NCI-H82 (cell line): ENCODE measurements around the gene CTSW.

Source experiments
- DNase-seq: peaks from one replicate; lab custom pipeline; 2025; lab: John Stamatoyannopoulos, UW

Gene CTSW

GRCh38 chr11:65867284-65868071 is 12.2 kb upstream of the CTSW start:
- no peak for DNase-seq

GRCh38 chr11:65868076-65868667 is 11.5 kb upstream of the CTSW start:
- peak; percentile 51 for DNase-seq

DNA sequence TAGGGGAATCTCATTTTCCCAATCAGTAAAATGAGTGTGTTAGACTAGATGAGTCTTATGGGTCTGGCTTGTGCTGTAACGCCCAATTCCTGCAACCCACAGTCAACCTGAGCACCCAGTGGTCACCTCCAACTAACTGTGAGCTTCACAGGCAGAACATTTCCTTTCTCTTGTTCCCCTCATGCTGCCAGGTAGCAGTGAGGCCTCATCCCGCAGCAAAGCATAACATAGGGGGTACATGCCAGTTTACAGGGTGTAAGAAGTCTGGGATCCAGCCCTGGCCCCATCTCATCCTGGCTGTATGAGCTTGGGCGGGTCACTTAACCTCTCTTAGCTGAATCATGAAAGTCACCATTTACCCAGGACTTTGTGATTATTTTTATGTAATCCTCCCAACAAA is 10.7 kb upstream of the CTSW start:
- DNase-seq = no peak

DNA sequence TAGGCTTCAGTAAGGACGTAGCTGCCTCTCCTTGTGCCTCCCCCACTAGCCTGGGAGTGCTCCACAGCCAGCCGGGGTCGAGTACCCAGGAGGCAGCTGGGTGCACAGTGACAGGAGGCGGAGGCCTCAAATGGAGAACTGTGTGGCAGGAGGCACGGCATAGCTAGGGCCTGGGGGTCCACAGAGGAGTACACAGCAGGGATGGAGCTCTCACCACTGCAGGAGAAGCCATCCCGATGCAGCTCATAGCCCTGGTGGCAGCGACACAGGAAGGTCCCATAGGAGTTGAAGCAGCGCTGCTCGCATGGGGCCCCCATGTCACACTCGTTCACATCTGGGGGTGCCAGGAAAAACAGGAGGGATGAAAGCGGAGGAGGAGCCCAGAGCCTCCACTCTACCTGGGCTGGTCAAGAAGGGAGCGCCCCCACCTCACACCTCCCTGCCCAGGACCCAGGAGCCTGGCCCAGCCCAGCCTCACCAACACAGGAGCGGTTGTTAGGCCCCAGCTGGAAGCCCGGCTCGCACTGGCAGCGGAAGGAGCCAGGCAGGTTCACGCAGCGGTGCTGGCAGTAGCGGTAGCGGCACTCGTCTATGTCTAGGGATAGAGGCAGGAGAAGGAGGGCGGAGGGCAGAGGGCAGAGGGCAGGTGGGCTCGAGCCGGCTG is 9.9 kb upstream of the CTSW start:
- no peak for DNase-seq

DNA sequence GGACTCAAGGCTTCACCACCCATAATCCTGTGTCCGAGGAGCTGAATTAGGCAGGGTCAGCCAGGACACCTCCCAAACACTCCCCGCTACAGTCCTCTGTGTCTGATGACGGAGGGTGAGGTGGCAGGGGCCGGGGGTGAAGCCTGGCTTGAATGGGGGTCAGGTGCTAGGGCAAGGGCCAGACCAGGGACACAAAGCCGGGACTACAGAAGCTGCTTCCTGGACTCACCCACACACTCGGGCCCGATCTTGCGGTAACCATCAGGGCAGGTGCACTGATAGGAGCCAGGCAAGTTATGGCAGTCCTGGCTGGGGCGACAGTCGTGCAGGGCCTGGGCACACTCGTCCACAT is 9.4 kb upstream of the CTSW start:
- no peak for DNase-seq

DNA sequence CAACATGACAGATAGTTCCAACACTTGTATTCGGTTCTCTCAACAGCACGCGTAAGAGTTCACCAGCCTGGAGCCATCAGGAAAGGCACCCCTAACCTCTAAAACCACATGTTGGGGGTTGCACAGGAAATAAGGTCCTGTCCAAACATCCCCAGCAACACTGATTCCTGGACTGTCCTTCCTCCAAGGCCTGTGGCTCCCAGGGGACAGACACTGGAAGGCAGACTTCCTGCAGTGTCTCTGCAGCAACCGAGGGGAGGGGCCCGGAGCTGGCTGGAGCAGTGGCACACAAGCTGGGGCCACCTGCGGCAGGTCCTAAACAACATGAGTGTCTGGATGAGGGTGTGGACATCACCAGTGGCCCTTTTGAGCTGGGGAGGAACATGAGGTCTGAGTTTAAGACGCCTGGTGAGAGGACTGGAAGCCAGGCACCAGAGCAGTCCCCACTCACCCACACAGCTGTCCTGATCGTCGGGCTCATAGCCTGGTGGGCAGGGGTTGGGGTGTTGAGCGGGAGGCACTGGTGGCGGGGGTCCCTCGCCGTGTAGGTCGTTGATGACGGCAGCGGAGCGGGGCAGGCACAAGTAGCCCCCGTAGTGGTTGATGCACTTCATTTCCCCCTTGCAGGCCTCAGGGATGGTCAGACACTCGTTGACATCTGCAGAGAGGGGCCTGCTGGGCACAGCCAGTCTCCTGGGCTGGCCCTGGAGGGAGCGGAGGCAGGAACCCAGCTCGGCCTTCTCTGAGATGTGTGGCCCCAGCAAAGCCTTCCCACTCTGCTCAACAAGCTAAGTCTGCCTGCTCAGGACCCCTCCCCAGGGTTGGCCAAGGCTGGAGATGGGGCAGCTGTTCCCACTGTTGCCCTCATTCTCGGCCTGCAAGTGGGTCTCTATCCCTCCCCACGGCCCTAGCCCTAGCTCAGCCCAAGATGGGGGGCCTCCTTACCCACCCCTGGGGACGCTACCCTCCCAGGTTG is 8.6 kb upstream of the CTSW start:
- DNase-seq = no peak

DNA sequence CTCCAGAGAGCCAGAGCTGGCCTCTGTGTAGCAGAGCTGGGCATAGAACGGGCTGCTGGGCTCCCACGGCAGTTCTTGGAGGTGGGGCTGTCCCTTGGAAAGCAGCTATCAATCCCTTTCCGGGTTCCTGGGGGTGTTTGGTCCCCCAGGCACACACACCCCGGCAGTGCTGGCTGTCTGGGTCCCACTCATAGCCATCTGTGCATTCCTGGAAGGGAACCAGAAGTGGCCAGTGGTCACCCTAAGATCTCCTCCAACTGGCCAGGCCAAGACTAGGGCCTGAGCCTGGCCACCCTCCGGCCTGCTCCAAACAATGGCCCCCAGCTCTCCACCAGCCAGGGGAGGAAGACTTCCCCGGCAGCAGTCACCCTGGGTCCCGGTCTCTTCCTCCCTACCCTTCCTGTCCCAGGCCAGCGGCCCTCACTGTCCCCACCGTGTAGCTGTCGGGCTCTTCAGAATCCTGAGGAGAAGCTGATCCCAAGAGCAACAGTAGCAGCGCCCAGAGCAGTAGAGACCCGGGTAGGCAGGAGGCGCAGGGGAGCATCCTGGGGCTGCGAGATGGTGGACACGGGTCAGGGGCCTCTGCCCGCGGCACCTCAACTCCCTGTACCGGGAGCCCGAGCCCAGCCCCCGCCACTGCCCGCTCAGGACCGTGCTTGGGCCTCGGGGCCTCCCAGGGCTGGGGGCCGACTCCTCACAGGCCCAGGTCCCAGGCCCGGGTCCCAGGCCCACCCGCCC is 7.7 kb upstream of the CTSW start:
- DNase-seq = no peak

DNA sequence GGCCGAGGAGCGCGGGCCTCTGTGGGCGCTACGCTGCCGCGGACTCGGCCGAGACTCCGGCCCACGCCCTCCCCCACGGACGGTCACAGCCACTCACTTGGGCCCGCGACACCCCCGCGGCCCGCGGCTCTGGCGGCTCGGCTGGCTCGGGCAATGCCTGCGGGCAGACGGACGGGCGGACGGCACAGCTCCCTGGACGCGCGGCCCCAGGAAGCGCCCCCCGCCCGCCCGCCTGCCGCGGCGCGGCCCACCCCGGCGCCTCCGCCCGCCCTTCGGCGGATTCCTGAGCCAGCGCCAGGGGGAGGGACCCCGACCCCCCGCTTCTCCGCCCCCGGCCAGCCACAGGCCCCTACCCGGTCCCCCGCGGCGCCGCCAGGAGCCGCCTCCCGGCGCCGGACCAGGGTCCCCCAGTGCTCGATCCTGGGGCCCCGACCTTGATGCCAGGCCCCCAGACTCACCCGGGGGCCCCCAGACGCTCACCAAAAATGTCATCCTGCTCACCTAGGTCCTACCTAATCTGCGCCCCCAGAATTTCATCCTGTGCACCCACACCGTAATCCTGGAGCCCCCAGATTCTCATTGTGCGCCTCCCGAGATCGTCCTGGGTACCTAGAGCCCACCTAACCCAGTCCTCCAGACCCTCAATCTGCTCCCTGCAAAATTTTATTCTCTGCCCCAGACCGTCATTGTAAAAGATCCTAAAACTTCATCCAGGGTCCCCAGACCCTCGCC is 6.9 kb upstream of the CTSW start, which contains the start of gene EFEMP2:
EFEMP2 (minus strand) TSS at position 215 of the 732 bp plus-strand sequence. CDS start 446 bp downstream, outside the sequence.
- no peak for DNase-seq

DNA sequence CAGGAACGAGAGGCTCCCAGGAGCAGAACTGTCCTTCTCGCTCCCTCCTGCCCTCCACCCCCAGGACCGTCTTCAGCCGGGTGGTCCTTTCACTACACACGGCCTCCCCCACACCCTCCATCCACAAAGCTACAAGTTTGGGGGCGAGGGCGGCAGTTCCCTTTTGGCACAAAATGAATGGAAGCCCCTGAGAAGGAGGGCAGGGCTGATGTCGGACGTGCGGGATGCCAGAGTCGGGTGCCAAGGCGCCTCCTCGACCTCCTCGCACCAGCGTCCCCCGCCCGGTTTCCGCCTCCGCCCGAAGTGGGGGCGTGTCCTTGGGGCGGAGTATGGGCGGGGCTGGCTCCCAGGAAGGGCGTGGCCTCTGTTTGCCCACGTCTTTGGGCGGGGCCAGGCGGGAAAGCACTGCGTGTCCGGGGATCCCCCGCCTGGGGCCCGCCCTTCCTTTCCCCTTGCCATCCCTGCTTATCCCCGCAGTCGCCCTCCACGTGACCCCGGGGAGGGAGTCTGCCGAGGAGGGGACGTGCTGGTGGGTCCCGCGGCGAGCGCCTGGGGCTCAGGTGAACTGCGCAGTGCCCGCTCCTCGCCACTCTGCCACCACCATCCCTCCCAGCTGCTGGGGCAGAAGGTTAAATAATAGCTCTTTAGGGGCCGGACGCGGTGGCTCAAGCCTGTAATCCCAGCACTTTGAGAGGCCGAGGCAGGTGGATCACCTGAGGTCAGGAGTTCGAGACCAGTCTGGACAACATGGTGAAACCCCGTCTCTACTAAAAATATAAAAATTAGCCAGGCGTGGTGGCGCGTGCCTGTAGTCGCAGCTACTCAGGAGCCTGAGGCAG is 6.1 kb upstream of the CTSW start:
- DNase-seq = peak; percentile 95

- no peak for DNase-seq
Observed at GRCh38 chr11:65880027-65880426, 390 bp downstream of the CTSW start.

DNA sequence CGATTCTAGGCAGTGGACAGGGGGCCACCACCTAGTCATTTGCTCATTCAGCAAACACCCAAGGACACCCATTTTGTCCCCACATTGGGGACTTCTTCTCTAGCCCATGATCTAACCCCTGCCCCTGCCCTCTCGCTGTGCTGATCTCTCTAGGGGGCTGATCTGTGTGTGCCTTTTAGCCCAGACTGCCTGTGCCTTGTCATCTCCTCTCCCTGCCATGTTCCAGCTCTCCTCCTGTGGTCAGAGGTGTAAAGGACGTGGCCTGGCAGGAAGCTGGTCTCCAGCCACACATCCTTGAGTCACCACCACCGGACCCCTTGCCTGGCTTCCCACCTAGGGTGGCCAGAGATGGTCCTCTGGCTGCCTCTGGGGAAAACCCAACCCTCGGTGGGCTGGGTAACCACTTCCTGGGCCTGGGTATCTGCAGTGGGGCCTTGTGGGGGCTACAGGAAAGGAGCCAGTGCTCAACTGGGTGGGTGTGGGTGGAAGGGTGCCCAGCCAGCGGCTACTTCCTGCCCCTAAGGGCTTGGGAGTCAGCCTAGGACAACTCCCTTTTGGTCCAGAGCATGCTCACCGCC is 1.3 kb downstream of the CTSW start:
- DNase-seq = no peak

GRCh38 chr11:65882120-65883057 is 2.8 kb downstream of the CTSW start:
- no peak for DNase-seq

DNA sequence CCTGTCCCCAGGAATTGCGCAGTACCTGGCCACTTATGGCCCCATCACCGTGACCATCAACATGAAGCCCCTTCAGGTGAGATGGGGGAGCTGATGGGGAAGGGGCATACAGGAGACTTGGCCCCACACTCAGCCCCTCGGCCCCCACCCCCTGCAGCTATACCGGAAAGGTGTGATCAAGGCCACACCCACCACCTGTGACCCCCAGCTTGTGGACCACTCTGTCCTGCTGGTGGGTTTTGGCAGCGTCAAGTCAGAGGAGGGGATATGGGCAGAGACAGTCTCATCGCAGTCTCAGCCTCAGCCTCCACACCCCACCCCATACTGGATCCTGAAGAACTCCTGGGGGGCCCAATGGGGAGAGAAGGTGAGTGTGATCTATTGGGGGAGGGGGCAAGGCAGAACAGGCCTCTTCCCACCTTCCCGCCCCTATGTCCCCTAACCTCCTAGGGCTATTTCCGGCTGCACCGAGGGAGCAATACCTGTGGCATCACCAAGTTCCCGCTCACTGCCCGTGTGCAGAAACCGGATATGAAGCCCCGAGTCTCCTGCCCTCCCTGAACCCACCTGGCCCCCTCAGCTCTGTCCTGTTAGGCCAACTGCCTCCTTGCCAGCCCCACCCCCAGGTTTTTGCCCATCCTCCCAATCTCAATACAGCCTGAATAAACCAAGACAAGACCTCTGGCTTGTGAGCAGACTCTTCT is 3.6 kb downstream of the CTSW start:
- no peak for DNase-seq

DNA sequence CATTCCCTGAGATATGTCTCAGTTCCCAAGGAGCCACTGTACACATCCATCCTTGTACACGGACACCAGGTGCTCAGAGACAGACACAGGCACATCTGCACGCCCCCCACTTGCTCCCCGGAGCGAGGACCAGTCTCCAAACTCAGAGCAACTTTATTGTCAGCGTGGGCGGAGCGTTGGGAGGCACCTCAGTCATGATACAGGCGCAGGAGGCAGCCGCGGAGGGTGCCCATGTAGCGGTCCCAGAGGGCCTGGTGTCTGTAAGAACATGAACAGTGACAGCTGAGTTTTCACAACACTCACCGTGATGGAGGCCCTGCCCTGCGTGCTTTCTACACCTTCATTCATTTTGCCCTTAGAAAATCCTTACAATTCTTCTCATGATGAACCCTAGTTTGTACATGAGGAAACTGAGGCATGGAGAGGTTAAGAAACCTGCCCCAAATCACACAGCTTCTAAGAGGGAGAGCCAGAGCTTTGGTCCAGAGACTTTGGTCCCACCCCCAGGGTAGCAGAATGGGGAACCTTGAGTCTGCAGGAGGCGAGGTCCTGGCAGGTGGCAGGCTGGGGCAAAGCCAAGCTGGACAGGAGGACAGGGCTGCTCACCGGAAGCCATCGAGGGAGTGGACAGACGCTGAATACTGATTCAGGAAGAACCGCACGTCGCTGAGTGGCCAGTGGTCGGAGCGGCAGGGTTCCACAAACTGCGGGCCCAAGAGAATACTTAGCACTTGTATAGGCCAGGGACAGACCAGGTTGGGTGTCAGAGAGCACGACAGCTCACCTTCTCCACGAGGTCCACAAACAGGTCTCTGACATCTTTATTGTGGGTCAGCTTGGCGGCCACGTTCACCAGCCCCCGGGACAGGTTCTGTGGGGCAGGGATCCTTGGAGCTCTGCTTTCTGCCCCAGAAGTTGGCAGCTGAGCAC is 4.4 kb downstream of the CTSW start:
- DNase-seq = no peak

GRCh38 chr11:65884716-65885092 is 5.1 kb downstream of the CTSW start:
- peak; percentile 74 for DNase-seq

- DNase-seq = no peak
Observed at GRCh38 chr11:65885231-65885630, 5.6 kb downstream of the CTSW start.
